GM21723 (cell line): ENCODE data around the gene LHFPL2.

Experiments
- ATAC-seq: cut with Tn5 transposase; IDR thresholded peaks from one replicate; pipeline ENCODE4 v1.9.1; 2021; ENCODE audit warnings: mild to moderate bottlenecking, moderate library complexity; ENCODE audit not compliant: unreplicated experiment

Gene LHFPL2

GRCh38 chr5:78576376-78576775 is 72.2 kb downstream of the LHFPL2 start:
- no peak for ATAC-seq

GRCh38 chr5:78574731-78575161 is 73.8 kb downstream of the LHFPL2 start:
- ATAC-seq: peak; percentile 67

DNA sequence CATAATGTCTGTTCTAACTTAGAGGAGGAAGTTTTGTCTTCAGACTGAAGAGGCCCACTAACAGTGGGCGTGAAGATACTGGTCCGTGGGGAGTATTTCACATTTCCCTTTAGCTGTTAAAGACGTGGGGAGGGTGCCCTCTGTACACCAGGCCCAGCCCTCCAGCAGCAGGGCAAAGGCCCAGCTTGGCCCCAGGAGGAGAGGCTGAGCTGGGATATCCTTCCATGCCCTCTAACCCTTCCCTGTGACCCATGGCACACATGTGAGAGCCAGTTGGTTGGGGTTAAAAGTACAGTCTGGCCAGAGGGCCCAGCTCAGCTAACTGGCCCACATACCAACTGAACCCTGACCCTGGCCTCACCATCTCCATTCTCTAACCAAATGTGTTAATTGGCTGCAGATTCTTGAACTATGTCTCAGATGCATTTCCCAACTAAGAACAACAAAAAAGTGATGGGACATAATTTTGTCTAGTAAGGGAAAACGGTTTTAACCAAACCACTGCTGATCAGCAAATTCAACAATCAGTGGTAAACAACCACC is 74.4 kb downstream of the LHFPL2 start:
- ATAC-seq: no peak

- peak; percentile 58 for ATAC-seq
Measured at GRCh38 chr5:78573318-78573717, 75.3 kb downstream of the LHFPL2 start.

- no peak for ATAC-seq
Measured at GRCh38 chr5:78570646-78571045, 77.9 kb downstream of the LHFPL2 start.

DNA sequence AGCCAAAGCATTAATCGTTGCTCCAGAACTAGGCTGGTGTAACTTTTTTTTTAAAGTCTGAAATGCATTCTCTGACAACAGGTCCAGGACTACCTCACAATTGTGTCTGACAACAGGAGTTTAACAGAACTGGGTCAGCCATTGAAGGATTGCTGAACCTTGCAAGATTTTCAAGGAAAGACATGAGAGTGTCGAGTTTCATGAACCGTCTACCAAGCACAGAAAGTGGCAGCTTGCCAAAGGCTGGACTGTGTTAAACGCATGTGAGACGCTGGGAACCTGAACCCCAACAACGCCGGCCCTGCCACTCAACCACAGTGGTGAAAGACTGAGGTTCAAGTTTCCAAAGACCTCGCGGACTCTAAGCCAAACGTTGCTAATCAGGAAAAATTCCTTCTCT is 79.1 kb downstream of the LHFPL2 start:
- no peak for ATAC-seq

DNA sequence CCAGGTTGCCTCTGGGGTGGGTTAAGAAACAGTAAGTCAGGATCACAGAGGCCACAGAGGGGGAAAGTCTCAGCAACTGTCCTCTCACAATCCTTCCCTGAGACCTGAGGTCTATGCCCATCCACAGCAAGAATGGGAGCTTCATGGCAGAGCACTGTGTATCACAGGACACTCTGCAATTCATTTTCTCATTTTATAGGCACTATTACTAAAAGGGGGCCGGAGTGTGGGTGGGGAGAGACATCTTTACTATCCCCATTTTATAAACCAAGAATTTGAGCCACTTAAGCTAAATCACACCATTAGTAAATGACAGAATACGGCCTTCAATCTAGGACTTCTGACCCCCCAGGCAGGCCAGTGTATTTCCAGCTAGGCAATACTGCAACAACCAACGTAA is 79.9 kb downstream of the LHFPL2 start:
- no peak for ATAC-seq

DNA sequence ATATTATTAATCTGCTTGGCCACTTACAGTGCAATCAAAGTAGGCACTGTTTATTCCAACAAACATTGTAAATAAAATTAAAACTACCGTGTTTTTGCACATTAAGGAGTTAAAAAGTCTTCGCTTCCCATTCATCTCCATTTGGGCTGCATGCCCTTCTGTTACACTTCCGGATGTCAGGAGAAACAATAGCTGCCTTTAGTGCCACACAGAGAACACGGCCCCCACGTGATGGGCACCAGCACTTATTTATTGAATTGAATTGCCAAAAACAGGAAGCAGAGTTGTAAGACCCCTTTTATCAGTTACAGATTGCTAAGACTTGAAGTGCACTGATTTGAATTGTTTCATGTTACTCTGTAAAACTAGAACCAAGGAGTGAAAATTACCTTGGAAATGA is 80.4 kb downstream of the LHFPL2 start:
- no peak for ATAC-seq

DNA sequence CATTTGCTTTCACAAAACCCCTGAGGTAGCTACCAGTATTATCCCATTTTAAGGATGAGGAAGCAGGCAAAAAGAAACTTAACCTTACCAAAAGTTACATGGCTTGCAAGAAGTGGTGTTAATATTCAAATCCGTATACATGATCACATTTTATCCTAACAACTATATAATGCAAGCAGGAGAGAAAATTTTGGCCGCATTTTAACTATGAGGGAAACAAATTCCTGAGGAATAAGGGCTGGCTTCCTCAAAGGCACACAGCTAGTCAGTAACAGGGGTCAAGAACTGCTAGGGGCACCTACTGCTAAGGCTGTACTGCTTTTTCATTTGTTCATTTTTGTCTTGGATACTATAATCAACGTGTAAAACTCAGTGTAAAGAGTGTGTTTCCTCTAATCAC is 81.0 kb downstream of the LHFPL2 start:
- no peak for ATAC-seq

- ATAC-seq: no peak
Measured at GRCh38 chr5:78566747-78567425, 81.7 kb downstream of the LHFPL2 start.

DNA sequence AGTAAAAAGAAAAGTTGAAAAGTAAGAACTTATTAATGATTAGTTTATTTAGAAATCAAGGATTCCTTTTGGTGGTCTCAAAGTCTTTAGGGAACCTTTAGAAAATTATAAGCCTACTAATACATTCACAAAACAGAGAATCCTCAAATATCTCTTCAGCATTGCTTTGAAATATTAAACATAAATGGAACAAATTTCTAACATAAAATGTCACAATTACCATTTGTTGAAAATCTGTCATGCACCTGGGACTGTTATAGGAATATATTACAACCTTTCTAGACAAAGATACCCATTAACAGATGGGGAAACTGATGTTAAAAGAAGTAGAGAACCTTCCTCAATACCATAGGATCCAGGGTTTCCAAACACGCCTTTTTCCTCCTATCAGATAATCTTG is 83.2 kb downstream of the LHFPL2 start:
- no peak for ATAC-seq

GRCh38 chr5:78563621-78564020 is 85.0 kb downstream of the LHFPL2 start:
- ATAC-seq: no peak

GRCh38 chr5:78562714-78563330 is 85.8 kb downstream of the LHFPL2 start:
- ATAC-seq: no peak

DNA sequence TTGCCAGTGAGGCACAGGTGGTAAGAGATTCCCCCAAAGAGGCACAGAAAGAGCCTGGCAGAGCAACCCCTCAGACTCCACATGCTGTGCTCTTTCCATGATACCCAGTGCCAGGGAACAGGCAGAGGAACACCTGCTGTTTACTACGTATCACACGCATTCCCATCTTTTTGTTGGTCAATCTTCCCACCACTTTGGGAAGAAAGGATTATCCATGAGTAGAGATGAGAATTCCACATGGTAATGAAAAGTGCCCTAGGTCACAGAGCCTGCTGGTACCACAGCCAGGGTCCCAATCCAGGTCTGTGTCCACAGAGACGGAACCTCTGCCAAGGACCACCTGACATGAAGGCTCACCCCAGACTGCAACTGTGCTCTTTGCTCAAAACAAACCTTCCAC is 86.6 kb downstream of the LHFPL2 start:
- ATAC-seq: no peak

DNA sequence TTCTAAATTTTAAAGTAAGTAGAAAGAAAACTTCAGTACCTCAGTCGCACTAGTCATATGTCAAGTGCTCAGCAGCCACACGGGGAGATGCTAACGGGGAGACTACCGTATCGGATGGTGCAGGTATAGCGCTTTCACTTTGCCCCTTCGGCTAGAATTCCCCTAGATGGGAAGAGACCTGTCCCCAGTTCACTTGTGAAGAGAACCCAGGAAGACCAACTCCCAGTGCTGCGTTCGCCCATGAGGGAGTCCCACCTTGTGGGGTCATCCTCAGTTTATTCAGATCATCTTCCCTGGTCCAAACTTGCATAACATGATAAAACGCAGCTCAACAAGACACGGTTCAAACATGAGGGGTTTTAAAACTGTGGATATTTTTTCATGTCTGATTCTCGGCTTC is 87.3 kb downstream of the LHFPL2 start:
- no peak for ATAC-seq

DNA sequence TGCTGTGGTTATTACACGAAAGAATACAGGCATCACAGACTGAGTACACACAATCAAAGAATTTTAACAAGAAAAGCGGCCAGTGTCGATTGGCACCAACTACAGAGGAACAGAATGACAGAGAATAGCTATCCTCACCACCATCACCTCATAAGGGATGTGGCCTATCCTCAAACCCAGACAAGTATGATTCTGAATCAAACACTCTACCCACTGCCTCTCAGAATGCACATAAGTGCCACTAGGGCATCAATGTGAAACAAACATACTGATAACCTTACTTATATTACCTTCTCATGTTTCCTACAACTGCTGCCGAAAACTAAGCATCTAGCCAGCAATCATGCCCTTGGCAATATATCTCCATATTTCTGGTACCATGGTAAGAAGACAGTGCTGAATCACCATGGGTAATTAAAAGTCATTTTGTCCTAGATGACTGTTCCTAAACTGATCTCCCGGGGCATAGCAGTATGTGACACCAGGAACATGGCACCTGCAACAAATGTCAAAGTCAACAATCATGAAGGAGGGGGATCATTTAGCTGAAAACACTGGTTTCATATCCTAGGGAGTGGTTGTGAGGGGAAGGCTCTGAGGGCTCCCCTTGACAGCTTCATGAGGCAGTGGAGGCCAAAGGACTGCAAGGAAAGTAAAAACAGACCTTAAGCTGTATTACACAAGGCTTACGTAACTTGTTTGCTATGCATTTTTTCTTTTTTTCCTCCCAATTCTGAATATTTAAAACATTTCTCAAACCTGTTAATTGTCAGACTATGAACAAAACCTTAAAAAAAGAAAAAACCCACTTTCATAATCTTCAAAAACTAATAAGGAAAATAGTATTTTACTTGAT is 88.3 kb downstream of the LHFPL2 start:
- no peak for ATAC-seq

- no peak for ATAC-seq
Measured at GRCh38 chr5:78557601-78558000, 91.0 kb downstream of the LHFPL2 start.

DNA sequence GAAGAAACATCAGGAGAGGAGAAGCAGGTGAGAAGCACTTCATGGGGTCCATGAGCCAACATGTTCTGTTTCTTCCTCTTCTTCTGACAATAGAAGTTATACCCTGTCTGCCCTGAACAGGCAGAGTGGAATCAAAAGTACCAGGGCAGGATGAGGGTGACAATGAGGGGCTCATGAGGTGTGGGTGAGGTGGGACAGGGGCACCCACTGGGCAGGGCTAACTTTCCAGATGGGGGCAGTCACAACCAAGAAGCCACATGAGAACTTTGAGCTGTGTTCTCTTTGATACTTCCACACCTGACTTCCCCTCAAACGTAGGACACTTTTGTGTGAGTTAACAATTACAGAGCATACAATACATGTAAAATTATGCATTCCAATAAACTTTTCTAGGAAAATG is 92.7 kb downstream of the LHFPL2 start:
- ATAC-seq: no peak

DNA sequence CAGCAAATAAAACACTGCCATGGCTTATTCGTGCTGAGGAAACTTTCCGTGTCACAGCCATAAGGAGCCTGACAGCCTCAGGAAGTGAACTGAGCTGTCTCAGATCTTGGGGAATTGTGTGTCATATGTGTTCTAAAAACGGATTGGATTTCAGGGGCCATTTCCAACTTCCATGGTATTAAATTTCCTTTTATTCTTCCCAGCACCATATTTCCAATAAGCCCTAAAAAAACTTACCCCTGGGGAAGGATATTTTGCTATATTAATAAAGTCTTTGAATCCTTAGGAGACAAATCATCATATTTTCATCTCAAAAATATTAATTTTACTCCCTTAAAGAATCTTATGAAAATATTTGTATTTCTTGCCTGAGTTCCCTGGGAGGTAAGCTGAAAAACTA is 93.9 kb downstream of the LHFPL2 start:
- ATAC-seq: no peak

- no peak for ATAC-seq
Measured at GRCh38 chr5:78553580-78554353, 94.8 kb downstream of the LHFPL2 start.
